ENCODE measurements around the gene RIOX2. TPM values are rescaled to one million over a fixed set of nuclear protein-coding genes. Genes with fewer than 3 reads are reported as not detected.
A peak's percentile ranks its signal among the peaks of the same experiment; 100 is the strongest.

RIOX2 gene
- total and polyA plus RNA-seq, 2 of the 8 experiments (the other 6 are each of a cell fraction or from before 2014, with no cell fraction given), result 3.8 to 16.4 TPM

DNA sequence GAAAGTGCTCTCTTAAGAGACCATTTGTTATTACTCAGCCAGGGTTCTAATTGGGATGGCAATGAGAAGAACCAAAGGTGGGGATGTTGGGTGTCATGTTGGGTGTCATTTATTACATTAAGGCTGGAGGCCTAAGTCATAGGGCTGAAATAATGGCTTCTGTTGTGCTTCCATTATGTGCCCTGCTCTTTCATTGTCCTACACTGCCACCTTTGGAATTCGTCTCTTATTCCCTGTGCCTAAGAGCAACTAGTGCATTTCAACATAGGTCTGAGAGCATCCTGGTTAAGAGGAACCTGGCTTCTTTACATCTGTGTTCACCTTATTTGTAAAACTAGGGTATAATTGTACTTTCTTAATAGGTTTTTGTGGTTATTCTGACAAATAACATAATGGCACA lies 32.2 kb downstream of the RIOX2 start (continued):
- peak in 2 of 3 experiments; percentile 19 to 49; a peak in 2 of 4 replicates for TF ChIP-seq CTCF (IDR thresholded peaks at IDR 0.05; ENCODE audit: control extremely low read depth in 1 of 3, insufficient read depth in 1 of 3, low read depth in 1 of 3, low read length in 3 of 3)
- TF ChIP-seq CHD2 (IDR thresholded peaks at IDR 0.05; ENCODE audit: low read length), result no peak
- TF ChIP-seq HDAC2 (IDR thresholded peaks at IDR 0.05; ENCODE audit: borderline replicate concordance in 1 of 2, low read depth in 2 of 2, low read length in 2 of 2), result no peak
